Measurements from ENCODE around the gene SLC17A7. TPM values are rescaled to one million over a fixed set of nuclear protein-coding genes. Genes with fewer than 3 reads are reported as not detected.
A peak's percentile ranks its signal among the peaks of the same experiment; 100 is the strongest.

SLC17A7 gene
- total RNA-seq, 6 donors from 2014 or later: 0.37 to 2.1 (median 0.78) TPM; not detected in 1

DNA sequence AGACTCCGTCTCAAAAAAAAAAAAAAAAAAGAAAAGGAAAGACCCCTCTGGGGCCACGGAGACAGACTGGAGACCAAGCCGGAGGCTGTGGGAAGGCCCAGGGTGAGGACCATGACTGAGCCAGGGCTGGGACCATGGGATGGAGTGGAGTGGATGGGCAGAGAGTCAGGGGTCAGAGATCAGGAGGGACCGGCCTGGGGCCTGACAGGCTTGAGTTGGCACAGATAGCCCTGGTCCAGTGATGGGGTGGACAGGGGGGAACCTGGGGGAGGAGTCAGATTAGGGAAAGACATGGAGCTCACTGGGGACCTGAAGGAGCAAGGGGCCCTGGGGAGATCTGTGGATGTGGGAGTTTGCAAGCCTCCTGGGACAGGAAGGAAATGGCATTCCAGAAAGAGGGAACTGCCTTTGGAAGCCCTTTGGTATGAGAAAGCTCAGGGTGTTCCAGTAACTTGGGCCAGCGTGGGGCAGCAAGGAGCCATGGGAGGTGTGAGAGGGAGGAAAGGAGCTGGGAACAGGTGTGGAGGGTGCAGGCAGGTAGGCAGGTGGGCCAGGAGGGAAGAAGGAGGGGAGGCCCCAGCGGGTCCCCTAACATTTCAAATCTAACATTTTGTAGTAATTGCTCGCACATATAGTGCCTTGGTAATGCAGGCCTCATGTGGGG is 39.8 kb upstream of the SLC17A7 start:
- peaks cover 0 to 6% (median 2%) of the 10 kb centered on the region in 4 donors for H3K4me1 ChIP-seq
- peaks cover 0 to 23% (median 3%) of the 10 kb centered on the region in 4 donors for H3K36me3 ChIP-seq
- DNase-seq (no peak), ATAC-seq (ENCODE audit: low FRiP score in 2 of 2) (peak in 1 of 2 donors; percentile 60)
- no peak for TF ChIP-seq POLR2A (IDR thresholded peaks at IDR 0.05)
- H3K27me3 ChIP-seq: no peaks in the 10 kb centered on the region
- WGBS, 2 donors: 91 to 92% methylated on average over 7 of the region's 7 CpGs
- no peak overlapping the region for H3K27ac ChIP-seq
- H3K4me3 ChIP-seq: no peak overlapping the region
- no peaks in the 10 kb centered on the region for H3K9me3 ChIP-seq

DNA sequence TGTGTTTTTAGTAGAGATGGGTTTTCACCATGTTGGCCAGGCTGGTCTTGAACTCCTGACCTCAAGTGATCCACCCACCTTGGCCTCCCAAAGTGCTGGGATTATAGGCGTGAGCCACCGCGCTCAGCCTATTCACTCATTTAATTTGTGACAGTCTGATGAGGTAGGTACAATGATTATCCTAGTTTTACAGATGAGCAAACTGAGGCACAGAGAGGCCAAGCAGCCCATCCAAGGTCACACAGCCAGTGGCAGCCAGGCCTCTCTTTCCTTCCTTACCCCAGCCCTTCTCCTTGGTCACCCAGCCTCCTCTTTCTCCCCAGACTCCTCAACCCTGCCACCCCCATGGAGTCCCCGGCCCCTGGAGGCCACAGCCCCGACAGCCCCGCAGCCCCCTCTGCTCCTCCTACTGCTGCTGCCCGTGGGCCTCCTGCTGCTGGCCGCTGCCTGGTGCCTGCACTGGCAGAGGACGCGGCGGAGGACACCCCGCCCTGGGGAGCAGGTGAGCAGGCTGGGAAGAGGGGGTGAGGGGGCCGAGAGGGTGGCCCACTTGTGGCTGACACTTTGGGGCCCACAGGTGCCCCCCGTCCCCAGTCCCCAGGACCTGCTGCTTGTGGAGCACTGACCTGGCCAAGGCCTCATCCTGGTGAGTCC is 38.8 kb upstream of the SLC17A7 start:
- Histone ChIP-seq H3K36me3 (peaks cover 0 to 23% (median 3%) of the 10 kb centered on the region in 4 donors), H3K9me3 (no peaks in the 10 kb centered on the region), H3K27me3 (no peaks in the 10 kb centered on the region), H3K4me3 (no peak overlapping the region), H3K4me1 (peaks cover 0 to 6% (median 2%) of the 10 kb centered on the region in 4 donors), H3K27ac (no peak overlapping the region)
- TF ChIP-seq POLR2AphosphoS5 (IDR thresholded peaks at IDR 0.05) (no peak), POLR2A (IDR thresholded peaks at IDR 0.05) (no peak), EP300 (IDR thresholded peaks at IDR 0.05) (no peak)
- TF ChIP-seq, protein P1, sequence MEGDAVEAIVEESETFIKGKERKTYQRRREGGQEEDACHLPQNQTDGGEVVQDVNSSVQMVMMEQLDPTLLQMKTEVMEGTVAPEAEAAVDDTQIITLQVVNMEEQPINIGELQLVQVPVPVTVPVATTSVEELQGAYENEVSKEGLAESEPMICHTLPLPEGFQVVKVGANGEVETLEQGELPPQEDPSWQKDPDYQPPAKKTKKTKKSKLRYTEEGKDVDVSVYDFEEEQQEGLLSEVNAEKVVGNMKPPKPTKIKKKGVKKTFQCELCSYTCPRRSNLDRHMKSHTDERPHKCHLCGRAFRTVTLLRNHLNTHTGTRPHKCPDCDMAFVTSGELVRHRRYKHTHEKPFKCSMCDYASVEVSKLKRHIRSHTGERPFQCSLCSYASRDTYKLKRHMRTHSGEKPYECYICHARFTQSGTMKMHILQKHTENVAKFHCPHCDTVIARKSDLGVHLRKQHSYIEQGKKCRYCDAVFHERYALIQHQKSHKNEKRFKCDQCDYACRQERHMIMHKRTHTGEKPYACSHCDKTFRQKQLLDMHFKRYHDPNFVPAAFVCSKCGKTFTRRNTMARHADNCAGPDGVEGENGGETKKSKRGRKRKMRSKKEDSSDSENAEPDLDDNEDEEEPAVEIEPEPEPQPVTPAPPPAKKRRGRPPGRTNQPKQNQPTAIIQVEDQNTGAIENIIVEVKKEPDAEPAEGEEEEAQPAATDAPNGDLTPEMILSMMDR (IDR thresholded peaks at IDR 0.05): no peak
- ATAC-seq (ENCODE audit: low FRiP score in 2 of 2) (no peak), DNase-seq (no peak)
- WGBS, 2 donors: 97 to 98% methylated on average over 6 to 12 of the region's 14 CpGs

DNA sequence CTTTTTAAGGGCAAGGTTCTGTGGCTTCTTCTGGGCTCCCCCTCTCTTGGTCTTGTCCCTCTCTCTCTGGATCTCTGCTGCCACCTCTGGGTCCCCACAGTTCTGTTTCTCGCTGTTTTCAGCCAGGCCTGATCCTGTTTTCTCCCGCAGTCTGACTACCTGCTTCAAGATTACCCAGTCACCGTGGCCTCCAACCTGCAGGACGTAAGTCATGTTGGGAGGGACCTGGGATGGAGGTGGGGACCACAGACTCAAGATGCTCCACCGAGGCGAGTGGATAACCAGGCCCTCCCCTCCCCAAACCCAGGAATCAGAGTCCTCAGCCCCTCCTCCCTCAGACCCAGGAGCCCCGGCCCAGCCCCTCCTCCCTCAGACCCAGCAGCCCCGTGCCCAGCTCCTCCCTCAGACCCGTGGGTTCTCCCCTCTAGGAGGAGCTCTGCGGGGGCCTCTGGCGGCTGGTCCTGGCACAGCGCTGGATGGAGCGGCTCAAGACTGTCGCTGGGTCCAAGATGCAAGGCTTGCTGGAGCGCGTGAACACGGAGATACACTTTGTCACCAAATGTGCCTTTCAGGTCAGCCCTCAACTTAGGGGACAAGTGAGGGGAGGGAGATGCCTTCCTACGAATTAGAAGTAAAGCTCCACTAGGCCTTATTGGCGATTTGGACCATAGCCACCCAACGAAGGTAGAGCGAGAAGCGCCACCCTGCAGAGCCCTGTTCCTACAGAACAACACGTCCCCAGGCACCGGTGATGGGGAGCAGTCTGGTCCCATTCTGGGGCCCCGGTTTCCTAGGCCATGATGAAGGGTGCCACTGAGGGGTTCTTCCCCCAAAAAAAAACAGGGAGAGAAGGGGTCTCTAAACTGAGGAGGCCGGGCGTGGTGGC is 34.9 kb upstream of the SLC17A7 start:
- TF ChIP-seq, protein P1 (IDR thresholded peaks at IDR 0.05): peak in 4 of 6 experiments; percentile 19 to 44 (median 26)
- TF ChIP-seq POLR2A (IDR thresholded peaks at IDR 0.05): no peak
- 62 to 69% methylated on average over 25 to 26 of the region's 27 CpGs for WGBS, 2 donors
- H3K27me3 ChIP-seq: no peaks in the 10 kb centered on the region
- peaks cover 0 to 11% (median 3%) of the 10 kb centered on the region in 4 donors for H3K36me3 ChIP-seq
- H3K27ac ChIP-seq: peak overlapping the region in 3 of 4 donors; percentile 28 to 90 (median 30)
- peaks cover 9 to 25% (median 14%) of the 10 kb centered on the region in 4 donors for H3K4me1 ChIP-seq
- ATAC-seq (ENCODE audit: low FRiP score in 2 of 2) (peak; percentile 33 to 67), DNase-seq (peak in 1 of 2 donors; percentile 86)
- H3K9me3 ChIP-seq: no peaks in the 10 kb centered on the region
- peak overlapping the region in 1 of 4 donors; percentile 66 for H3K4me3 ChIP-seq

DNA sequence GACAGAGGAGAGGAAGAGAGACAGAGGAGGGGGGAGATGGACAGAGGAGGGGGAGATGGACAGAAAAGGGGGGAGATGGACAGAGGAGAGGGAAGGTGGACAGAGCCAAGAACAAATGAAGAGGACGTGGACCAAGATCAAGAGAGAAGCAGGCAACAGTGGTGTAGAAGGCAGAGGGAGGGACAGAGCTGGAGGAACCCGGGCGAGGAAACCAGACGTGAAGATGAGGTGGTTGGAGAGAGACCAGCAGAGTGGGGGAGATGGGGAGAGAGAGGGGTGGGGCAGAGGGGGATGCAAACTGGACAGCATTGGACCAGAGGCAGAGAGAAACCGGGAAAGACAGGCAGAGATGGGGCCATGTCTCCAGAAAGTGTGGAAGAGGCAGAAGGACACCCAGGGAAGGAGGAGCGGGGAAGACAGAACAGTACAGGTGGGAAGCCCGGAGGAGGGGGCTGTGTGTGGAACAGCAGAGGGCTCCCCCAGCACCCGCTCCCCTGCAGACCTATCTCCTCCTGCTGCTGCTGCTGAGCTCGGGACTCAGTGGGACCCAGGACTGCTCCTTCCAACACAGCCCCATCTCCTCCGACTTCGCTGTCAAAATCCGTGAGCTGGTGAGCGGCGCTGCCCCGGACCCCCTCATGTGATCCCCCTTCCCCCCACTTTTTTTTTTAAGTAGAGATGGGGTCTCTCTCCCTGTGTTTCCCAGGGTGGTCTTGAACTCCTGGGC is 34.0 kb upstream of the SLC17A7 start:
- peak overlapping the region; percentile 73 to 92 (median 88) for H3K27ac ChIP-seq
- H3K27me3 ChIP-seq: no peaks in the 10 kb centered on the region
- ATAC-seq (ENCODE audit: low FRiP score in 2 of 2) (no peak), DNase-seq (no peak)
- 70 to 81% methylated on average over 15 of the region's 15 CpGs for WGBS, 2 donors
- peak overlapping the region in 1 of 4 donors; percentile 66 for H3K4me3 ChIP-seq
- H3K4me1 ChIP-seq: peaks cover 9 to 25% (median 14%) of the 10 kb centered on the region in 4 donors
- no peaks in the 10 kb centered on the region for H3K9me3 ChIP-seq
- H3K36me3 ChIP-seq: peaks cover 0 to 11% (median 1%) of the 10 kb centered on the region in 4 donors
- no peak for TF ChIP-seq POLR2AphosphoS5 (IDR thresholded peaks at IDR 0.05)
- TF ChIP-seq, protein P1 (IDR thresholded peaks at IDR 0.05): no peak
